GM19438 (cell line): ENCODE measurements around the gene MACROD1.

ENCODE experiments used
- ATAC-seq: cut with Tn5 transposase; IDR thresholded peaks from one replicate; pipeline ENCODE4 v1.9.1; 2021; ENCODE audit warnings: low read depth; ENCODE audit not compliant: unreplicated experiment

Gene MACROD1

DNA sequence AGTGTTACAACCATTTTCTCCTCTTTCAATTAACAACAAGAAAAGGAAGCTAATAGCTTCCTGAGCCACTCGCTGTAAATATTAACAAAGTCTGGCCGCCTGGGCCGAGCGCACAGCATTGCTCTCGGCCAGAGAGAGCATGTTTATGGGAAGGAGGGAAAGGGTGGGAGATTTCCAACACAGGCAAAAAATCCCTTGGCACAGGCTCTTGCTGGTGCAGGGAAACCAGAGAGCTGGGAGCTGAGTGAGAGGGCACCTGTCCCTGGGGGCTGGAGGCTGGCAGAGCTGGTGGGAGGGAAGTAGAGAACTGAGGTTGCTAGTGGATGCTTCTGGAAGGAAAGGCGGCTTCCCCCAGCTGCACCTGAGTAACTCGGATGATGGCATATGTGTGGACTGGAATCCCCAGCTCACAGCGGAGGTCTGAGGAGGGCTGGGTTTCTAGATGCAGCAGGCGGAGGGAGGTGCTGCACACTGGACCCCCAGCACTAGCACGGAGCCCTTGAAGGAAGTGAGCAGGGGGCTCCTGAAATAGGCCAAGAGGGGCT, 70.6 kb downstream of the MACROD1 start:
- no peak for ATAC-seq

- ATAC-seq, result no peak
Measured at GRCh38 chr11:64094463-64095260, 71.3 kb downstream of the MACROD1 start.

- ATAC-seq, result no peak
Measured at GRCh38 chr11:64093233-64094039, 72.5 kb downstream of the MACROD1 start.

DNA sequence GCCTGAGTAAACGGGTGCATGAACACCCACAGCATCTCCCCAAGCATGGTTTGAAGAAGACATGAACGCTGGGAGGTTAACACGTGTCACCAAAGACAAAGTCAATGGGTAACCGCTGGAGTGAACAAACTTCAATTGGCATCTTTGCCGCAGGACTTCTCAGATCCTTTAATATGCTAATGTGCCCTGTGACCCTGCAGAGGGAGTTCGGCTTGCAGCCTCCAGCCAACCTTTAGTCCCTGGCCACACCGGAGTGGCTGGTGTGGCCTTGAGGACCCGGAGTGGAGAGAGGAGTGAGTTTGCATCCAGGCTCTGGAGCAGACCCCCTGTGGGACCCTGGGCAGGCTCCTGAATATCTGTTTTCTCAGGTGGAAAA, 73.2 kb downstream of the MACROD1 start:
- no peak for ATAC-seq

- ATAC-seq, result no peak
Measured at GRCh38 chr11:64092111-64092760, 73.7 kb downstream of the MACROD1 start.

DNA sequence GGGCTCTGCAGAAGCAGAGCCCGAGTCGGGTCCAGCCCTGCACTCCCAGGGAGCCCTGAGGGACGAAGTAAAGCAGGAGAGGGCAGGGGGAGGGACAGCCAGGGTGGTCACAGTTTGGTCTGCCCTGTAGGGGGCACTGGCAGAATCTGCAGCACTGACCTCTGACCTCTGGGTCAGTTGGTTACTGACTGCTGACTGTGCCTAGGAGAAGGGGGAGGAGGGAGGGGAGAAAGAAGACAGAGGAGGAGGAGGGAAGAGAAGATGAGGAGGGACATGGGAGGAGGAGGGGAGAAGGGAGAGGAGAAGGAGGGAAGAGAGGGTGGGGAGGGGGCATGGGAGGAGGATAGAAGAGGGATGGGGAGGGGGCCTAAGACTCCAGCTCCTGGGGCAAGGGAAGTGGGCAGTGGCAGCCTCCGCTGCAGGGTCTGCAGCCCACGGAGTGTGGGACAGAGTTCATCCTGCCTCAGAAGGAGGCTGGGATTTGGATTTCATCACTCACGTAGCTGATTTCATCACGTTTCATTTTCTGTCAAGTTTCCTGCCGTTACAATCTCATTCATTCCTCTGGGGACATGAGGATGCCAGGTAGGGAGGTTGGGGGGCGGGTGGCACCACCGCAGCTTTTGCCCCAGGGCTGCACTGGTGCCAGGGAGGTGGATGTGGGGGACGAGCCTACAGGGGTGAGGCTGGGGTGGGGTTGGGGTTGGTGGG, 75.0 kb downstream of the MACROD1 start:
- ATAC-seq, result no peak

DNA sequence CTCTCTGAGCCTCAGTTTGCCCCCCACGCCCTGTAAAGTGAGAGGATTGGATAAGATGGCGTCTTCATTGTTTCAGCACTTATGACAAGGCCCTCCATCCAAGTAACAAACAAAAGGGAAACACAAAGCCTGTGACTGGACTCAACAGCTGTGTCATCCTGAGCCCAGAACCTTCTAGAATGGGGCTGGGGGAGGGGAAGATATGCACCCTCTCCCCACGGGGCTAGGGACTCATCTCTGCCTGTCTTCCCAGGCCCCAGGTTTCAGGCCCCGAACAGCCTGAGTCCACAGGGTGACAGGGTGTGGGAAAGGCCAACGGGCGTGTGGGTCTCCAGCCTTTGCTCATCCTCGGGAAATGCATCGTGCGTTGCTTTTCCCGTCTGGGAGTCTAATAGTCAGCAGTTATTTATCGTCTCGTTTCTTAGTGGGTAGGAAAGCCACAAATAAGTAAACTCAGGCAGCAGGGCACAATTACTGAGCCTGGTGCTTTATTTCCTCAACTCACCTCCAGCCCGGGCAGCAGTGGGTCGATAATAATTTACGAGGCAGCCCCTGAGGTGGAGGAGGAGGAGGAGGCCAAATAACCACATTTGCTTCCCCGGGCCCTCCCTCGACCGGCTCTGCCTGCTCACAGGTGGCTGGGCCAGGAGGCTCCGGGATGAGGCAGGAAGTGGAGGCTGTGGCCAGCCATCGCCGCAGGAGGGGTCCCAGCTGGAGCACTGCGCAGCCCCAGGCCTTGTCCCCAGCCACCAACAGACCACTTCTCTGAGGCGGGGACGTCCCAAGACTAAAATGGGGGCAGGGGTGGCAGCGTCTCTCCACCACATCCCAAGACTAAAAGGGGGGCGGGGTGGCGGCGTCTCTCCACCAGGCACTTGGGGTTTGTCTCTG, 75.8 kb downstream of the MACROD1 start:
- no peak for ATAC-seq

- ATAC-seq, result no peak
Measured at GRCh38 chr11:64089493-64089892, 76.4 kb downstream of the MACROD1 start.

DNA sequence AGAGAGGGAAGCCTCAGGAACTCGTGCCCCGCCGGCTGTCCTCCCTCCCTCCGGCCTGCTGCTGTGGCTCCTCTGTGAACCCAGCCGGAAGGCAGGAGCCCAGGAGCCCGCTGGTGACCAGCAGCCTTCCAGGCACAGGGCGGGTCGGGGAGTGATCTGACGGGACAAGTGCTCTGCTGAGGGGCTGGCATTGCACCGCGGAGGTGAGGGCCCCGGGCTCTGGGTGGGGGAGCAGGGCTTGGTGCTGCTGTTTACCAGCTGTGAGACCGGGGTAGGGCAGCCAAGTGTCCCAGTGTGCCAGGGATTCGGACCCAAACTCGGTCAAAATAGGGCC, 76.9 kb downstream of the MACROD1 start:
- ATAC-seq, result no peak

DNA sequence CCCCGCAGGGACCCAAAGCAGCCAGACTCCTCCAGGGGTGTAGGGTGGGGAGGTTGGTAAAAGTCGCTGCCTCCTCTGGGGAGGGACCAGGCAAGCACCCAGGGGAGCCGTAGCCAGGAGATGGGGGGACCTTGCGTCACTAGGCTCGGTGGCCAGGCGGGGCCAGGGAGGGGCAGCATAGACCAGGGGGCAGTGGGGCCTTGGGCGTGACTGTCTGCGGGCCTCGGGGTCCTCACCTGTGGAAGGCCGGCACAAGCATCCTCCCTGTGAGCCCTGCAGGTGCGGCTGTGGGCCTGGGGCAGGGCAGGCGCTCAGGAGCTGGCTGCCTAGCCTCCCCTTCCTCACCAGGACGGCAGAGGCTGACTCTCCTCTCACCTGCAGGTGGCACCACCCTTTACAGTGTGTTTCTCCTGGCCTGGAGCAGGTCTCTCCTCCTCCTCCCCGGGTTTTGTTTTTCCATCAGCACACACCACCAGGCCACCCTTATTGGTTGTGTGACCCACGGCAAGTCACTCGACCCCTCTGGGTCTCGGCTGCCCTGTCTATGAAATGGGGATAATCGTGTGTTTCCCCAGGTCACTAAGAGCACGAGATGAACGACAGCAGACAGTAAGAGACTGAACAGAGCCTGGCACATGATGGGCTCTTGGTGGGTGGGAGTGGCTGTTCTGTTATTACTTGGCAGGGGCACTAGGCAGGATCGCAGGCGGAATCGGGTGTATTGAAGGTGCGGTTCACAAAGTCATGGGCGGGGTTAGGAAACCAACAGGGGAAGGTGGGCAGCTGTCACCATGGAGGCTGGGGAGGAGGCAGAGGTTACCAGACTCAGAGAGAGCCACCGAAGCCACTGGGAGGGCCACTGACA, 77.5 kb downstream of the MACROD1 start:
- ATAC-seq, result no peak

- ATAC-seq, result no peak
Measured at GRCh38 chr11:64086258-64087123, 79.4 kb downstream of the MACROD1 start.

GRCh38 chr11:64085906-64086257, 80.0 kb downstream of the MACROD1 start:
- no peak for ATAC-seq

DNA sequence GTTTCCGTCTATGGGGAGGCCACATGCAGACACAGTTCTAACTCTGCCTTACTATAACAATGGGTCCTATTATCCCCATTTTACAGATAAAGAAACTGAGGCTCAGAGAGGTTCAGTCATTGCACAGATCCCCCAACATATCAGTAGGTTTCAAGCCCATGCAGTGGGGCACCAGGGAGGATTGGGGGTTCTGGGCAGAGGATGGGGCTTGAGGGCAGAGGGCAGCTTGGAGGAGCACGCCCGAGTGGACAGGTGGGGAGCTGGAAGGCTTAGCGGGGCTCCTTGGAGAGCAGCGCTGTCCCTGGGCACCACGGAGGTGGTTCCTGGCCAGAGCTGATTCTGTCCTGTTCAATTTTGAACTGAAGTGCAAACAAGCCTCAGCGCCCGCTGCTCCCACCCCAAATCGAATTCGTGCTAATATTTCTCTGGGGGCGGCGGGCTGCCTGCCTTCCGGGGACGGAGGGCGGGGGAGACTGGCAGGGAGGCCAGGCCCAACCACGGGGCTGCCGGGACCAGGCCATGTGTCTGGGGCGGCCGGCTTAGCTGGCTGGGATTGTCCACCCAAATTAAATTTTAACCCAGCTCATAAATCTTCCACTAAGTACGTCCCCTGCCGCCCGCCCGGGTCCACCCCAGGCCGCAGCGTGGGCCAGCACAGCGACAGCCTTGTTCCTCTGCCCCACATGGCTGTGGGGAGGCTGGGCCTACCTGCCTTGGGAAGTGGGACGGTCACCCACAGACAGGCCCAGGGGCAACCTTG, 80.8 kb downstream of the MACROD1 start:
- no peak for ATAC-seq

GRCh38 chr11:64084146-64084950, 81.6 kb downstream of the MACROD1 start:
- ATAC-seq, result no peak

GRCh38 chr11:64083398-64084080, 82.4 kb downstream of the MACROD1 start:
- ATAC-seq, result no peak
